ENCODE data around the gene KIF26B. TPM values are rescaled to one million over a fixed set of nuclear protein-coding genes. Genes with fewer than 3 reads are reported as not detected.

Gene KIF26B
- total RNA-seq, 1 donor from 2014 or later: 0.45 TPM

- DNase-seq (ENCODE audit: low spot score): no peak
- intact Hi-C loops (cut with DNase I): no loop called here
- no peak for ATAC-seq
Measured at GRCh38 chr1:245197911-245198379, 43.2 kb downstream of the KIF26B start.

DNA sequence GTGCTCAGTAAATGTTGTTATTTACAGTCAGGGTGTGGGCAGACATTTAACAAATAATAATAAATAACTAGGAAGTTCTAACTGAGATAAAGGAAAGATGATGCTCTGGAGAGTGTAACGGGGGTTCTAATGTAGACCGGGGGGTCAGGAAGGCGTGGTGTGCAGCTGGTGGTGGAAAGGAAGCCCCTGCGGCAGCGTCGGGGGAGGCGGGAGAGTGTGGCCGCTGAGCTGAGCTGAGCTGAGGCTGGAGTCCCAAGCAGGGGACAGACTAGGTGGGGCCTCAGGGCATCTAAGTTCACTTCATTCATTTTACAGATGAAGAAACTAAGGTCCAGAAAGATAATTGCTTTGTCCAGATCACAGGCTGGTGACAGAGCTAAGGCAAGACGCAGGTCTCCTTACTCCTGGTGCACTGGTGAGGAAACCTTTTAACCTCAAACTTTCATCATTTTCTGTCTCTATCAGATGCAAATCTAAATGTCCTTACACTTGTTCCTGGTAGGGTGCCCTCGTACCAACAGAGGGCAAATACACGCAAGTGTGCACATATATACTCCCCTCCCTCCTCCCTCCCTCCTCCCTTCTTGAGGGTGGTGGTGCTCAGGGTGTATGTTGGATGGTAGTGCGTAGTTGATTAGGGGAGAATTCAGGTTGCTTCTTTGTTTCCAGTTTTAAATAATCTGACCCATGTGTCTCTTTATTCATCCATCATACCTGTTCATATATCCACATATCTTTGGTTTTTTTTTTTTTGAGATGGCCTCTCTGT is 44.1 kb downstream of the KIF26B start:
- no peak for DNase-seq (ENCODE audit: low spot score)

DNA sequence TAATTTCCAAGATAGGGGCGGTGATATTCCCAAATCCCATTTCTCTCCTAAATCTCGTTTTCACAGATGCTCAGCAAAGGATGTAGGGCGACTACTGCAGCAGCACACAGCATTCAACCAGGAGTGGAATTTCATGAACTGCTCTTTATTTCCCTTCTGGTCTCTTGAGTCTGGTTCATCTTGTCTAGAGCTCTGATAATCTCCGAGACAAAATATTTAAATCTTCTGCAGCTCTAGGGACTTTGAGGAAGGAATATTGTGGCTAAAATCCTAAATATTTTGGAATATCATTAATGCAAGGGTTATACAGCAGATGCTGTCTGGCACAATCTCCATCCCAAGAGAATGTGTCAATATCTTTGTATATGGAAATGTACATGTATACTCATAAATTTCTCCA is 45.4 kb downstream of the KIF26B start:
- ATAC-seq (no peak), DNase-seq (ENCODE audit: low spot score) (no peak)

More for the DNA sequence above, 44.1 kb downstream of the KIF26B start:
- intact Hi-C loops (cut with DNase I): no loop called here
- no peak for ATAC-seq

GRCh38 chr1:245201201-245201600 is 46.4 kb downstream of the KIF26B start:
- DNase-seq (ENCODE audit: low spot score) (no peak), ATAC-seq (no peak)
- intact Hi-C loops (cut with DNase I): no loop called here

More for the DNA sequence above, 45.4 kb downstream of the KIF26B start:
- intact Hi-C loops (cut with DNase I): no loop called here

DNA sequence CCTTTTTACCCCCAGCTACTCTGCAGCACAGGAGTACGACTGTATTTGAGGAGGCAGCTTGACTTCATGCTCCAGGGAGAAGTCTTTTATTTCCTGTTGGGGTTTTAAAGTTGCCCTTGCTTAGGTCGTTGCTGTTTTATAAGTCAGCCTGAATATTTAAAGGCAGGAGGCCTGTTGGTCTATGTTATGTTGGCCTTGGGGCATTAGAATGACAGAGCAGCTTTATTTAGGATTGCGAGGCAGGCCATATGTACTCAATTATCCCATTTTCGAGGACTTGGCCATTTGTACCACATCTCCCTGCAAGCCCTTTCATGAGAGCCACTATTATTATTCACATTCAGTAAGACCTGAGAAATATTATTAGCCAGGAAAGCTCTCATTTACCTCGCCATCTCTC is 47.0 kb downstream of the KIF26B start:
- DNase-seq (ENCODE audit: low spot score): no peak
- no peak for ATAC-seq
- intact Hi-C loops (cut with DNase I): no loop called here

DNA sequence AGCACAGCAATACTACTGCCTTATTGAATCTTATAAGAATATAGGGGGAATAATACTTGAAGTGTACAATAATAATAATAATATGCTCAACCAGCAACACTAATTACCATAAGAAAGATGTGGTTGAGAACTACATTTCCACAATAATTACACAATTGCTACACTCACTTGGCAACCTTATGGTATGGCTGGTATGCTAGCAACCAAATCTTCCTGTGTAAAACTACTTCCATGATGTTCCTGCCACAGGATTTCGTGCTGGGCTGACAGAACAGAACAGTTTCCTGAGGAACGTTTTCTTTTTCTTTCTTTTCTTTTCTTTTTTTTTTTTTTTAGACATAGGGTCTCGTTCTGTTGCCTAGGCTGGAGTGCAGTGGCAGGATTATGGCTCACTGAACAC is 50.6 kb downstream of the KIF26B start:
- intact Hi-C loops (cut with DNase I): no loop called here
- DNase-seq (ENCODE audit: low spot score): no peak
- ATAC-seq: no peak

DNA sequence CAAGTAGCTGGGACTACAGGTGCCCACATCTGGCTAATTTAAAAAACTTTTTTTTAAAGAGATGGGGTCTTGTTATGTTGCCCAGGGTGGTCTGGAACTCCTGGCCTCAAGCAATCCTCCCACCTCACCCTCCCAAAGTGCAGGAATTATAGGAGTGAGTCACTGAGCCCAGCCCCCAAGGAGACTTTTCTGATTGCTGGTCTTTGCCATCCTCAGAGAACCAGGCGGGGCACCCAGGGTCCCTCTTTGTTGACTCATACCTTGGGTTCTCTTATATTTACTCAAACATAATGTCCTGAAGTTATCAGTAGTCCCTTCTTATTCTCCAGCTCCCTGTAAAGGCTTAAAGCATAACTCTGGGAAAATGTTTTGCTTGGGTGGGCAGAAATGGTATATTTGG is 51.1 kb downstream of the KIF26B start:
- ATAC-seq (no peak), DNase-seq (ENCODE audit: low spot score) (no peak)
- intact Hi-C loops (cut with DNase I): no loop called here

- DNase-seq (ENCODE audit: low spot score) (no peak), ATAC-seq (no peak)
- intact Hi-C loops (cut with DNase I): no loop called here
Measured at GRCh38 chr1:245207056-245207638, 52.4 kb downstream of the KIF26B start.

- intact Hi-C loops (cut with DNase I): no loop called here
- ATAC-seq: no peak
- no peak for DNase-seq (ENCODE audit: low spot score)
Measured at GRCh38 chr1:245207801-245208200, 53.0 kb downstream of the KIF26B start.

- intact Hi-C loops (cut with DNase I): no loop called here
- DNase-seq (ENCODE audit: low spot score) (no peak), ATAC-seq (no peak)
Measured at GRCh38 chr1:245209658-245210435, 55.1 kb downstream of the KIF26B start.

DNA sequence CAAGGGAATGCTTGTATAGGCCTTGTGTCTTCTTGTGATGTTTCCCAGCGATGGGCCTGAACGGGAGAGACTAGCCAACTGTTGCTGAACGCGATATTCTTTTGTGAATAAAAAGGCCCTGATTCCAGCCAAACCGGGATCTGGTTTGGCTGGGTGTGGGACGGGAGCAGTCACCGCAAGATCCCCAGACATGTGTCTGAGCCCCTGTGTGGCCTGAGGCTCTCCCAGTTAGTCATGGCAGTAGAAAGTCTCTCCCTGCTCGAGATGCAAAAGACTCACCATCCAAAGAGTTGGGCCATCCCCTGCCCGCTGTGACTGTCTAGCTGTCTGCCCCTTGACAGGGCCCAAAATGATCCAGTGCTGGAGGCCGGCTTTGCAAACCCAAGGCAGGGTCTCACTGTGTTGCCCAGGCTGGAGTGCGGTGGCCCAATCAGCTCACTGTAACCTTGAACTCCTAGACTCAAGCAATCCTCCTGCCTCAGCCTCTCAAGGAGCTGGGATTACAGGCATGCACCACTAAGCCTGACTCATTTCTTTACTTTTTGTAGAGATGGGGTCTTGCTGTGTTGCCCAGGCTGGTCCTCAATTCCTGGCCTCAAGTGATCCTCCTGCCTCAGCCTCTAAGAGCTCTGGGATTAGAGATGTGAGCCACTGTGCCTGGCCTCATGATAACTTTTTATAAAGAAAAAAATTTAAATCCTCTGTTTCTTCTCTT is 56.4 kb downstream of the KIF26B start:
- no peak for DNase-seq (ENCODE audit: low spot score)
- no peak for ATAC-seq
- intact Hi-C loops (cut with DNase I): no loop called here

DNA sequence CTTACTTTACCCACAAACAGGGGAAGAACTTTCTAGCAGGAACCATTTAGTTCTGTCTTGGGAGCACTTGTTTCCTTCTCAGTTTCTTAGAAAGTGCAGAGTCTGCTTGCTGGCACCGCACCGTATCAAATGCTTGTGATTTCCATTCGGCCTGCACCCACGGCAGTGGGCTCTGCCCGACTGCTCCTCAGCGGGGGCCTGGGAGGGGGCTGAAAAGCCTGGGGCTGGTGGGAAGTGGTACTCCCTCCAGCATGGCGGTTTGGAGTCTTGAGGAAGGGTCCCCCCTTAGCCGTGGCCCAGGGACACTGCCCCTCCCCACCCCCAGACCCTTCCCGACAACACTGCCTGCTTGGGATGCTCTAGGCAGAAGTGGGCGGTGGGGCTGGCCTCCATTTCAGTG is 57.0 kb downstream of the KIF26B start:
- DNase-seq (ENCODE audit: low spot score): no peak
- ATAC-seq: no peak
- intact Hi-C loops (cut with DNase I): no loop called here

DNA sequence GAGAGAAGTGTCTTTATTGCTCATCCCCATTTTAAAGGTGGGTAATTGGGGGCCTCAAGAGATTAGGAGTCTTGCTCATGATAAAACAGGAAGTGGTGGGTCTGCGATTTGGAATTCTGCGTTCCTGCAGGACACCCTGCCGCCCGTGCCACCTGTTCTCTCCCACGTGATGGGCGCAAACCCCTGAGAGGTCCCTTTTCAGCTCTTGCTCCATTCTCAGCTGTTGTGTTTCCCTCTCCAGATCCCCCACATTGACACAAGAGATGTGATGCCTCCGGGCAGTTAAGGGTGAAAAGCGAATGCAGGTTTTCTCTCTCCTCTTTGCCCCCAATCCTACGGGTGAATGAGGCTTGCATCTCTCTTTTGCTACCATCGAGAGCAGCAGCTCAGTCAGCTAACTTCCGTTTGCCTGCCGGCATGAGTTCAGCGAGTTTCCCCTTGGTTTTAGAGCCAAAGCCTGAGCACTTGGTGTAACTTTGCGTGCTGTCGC is 57.5 kb downstream of the KIF26B start:
- intact Hi-C loops (cut with DNase I): no loop called here
- no peak for DNase-seq (ENCODE audit: low spot score)
- ATAC-seq: no peak

- intact Hi-C loops (cut with DNase I): no loop called here
- DNase-seq (ENCODE audit: low spot score) (no peak), ATAC-seq (no peak)
Measured at GRCh38 chr1:245213066-245213831, 58.5 kb downstream of the KIF26B start.

DNA sequence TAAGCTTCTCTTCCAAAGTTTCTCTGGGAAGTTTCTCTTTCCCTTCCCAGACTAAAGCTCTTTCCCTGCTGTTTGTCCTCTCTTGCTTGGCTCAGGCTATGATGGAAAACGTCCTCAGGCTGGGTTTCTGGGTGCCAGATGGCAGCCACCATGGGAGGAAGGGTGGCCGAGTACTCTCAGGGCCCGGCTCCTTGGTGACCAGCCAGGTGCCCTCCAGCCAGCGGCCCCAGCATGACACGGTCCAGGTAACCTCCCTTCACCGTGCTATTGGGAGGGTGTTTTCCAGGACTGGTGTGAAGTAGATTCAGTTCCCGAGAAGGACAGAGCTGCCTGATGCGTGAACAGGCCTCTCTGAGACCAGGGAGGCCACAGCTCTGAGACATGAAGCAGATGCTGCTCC is 60.3 kb downstream of the KIF26B start:
- DNase-seq (ENCODE audit: low spot score): no peak
- ATAC-seq: no peak
- intact Hi-C loops (cut with DNase I): no loop called here

DNA sequence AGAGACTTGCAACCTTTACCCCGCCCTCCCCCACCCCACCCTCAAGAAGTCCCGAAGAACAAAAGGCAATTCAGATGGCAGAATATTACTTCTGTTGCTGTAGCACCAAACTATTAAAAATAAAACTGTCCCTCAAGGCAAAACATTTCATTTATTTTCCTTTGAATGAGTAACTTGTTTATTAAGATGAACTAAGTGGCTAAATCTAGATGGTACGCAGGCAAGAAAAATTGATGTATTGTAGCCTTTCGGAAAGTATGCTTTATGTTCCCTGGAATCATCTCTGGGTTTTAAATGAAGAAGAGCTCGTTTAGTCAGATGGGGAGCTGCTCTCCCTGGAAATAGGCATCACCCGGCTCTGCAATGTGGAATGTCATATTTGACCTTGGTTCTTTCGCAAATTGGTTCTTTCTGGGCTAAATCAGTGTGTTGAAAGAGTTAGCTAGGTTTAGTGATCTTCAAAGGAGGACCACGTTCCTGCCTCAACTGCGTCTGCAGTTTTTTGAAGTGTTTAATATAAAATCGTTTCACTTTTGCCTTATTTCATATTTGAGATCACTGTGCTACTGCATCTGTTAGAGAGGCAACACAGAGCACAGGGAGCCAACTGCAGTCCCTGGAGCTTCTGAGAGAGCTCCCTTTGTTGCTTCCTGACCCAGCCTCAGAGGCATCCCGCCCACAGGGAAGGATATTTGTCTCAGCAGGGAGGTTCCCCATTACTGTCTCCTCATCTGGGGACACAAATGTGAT is 61.8 kb downstream of the KIF26B start:
- ATAC-seq (no peak), DNase-seq (ENCODE audit: low spot score) (no peak)
- intact Hi-C loops (cut with DNase I): no loop called here

DNA sequence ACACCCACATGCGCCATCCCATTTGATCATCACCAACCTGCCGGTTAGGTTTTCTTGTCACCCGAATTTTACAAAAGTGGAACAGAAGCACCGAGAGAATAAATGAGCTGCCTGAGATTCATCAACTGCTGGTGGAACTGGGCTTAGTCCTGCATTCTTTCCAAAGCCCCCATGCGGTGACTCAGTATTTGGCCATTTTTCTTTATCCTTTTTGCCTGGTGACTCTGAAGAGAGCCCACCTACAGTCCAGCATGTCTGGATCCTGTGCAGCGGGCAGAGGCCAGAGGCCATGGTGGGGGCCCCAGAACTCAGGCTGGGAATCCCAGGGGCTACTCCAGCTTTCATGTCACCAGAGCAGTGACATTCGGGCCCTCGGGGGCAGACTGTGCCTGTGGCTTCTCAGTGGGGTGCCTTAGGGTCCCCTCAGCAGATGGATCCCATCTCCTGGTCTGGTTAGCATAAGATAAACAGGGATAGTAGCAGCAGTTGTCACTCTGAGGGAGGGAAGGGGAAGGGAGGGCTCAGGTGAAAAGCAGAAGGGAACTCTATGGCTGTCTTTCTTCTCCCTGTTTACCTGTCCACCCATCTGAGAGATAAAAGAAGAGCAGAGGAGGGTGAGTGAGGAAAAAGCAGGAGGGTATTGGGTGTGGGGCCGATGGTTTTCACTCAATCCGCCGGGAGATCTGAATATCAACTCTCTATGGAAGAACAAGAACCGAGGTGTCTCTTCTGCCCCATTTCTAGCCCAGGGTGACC is 63.2 kb downstream of the KIF26B start:
- no peak for DNase-seq (ENCODE audit: low spot score)
- intact Hi-C loops (cut with DNase I): no loop called here
- ATAC-seq: no peak
